Keratinocyte (primary cell): Measurements from ENCODE around the gene WDR83. TPM values are rescaled to one million over a fixed set of nuclear protein-coding genes. Genes with fewer than 3 reads are reported as not detected.

Experiments used
- DNase-seq: peaks from one replicate; pipeline ENCODE4 v3.0.0-alpha.2; 2011; ENCODE audit warnings: low read depth, missing footprints, low spot score
- FAIRE-seq: peaks from 2 replicates; lab custom pipeline; 2011; peaks lifted over from hg19 to GRCh38; lab: Jason Lieb, UNC
- H2AFZ ChIP-seq: 2 replicates; pipeline ENCODE4 v1.6.0; 2012; ENCODE audit warnings: low read length, control low read depth, inconsistent platforms; ENCODE audit not compliant: control insufficient read depth
- H3K27ac ChIP-seq: 2 replicates; pipeline ENCODE4 v1.5.1; 2011; ENCODE audit warnings: low read length; ENCODE audit not compliant: control insufficient read depth, insufficient read depth
- H3K27me3 ChIP-seq: 3 replicates; pipeline ENCODE4 v1.6.0; 2011; ENCODE audit warnings: low read length; ENCODE audit not compliant: control insufficient read depth, insufficient read depth; ENCODE audit errors: extremely low read depth
- H3K36me3 ChIP-seq, 2 experiments: 2 replicates in 1 of 2; 3 replicates in 1 of 2; pipeline ENCODE4 v1.5.1; 2011; ENCODE audit warnings: low read length in 2 of 2, mild to moderate bottlenecking in 1 of 2; ENCODE audit not compliant: control insufficient read depth in 2 of 2, insufficient read depth in 2 of 2; ENCODE audit errors: extremely low read depth in 1 of 2
- H3K4me1 ChIP-seq: 3 replicates; pipeline ENCODE4 v1.5.1; 2011; ENCODE audit warnings: low read length; ENCODE audit not compliant: control insufficient read depth, insufficient read depth; ENCODE audit errors: extremely low read depth
- H3K4me2 ChIP-seq: 3 replicates; pipeline ENCODE4 v1.6.0; 2011; ENCODE audit warnings: low read depth, low read length; ENCODE audit not compliant: control insufficient read depth, insufficient read depth; ENCODE audit errors: extremely low read depth
- H3K4me3 ChIP-seq, 3 experiments: fragments of 200-600 bp in 1 of 3; sonication (generic) in 1 of 3; 2 replicates in 2 of 3; 3 replicates in 1 of 3; pipeline ENCODE4 v1.5.1; 2011 to 2016; ENCODE audit warnings: low read length in 3 of 3, mild to moderate bottlenecking in 3 of 3, control low read depth in 2 of 3, inconsistent platforms in 1 of 3, low read depth in 1 of 3, mixed read lengths in 1 of 3, mixed run types in 1 of 3, moderate library complexity in 1 of 3; ENCODE audit not compliant: control insufficient read depth in 2 of 3, insufficient read depth in 2 of 3; ENCODE audit errors: extremely low read depth in 1 of 3
- H3K79me2 ChIP-seq: 2 replicates; pipeline ENCODE4 v1.6.0; 2012; ENCODE audit warnings: low read length; ENCODE audit not compliant: control insufficient read depth, insufficient read depth
- H3K9ac ChIP-seq: 3 replicates; pipeline ENCODE4 v1.6.0; 2011; ENCODE audit warnings: low read length; ENCODE audit not compliant: control insufficient read depth, insufficient read depth; ENCODE audit errors: extremely low read depth
- H3K9me1 ChIP-seq: 3 replicates; pipeline ENCODE4 v1.6.0; 2011; ENCODE audit warnings: low read length; ENCODE audit not compliant: control insufficient read depth, insufficient read depth; ENCODE audit errors: extremely low read depth
- H3K9me3 ChIP-seq: 2 replicates; pipeline ENCODE4 v1.5.1; 2012; ENCODE audit warnings: low read depth, low read length; ENCODE audit not compliant: control insufficient read depth
- H4K20me1 ChIP-seq: 3 replicates; pipeline ENCODE4 v1.6.0; 2011; ENCODE audit warnings: low read length; ENCODE audit not compliant: control insufficient read depth, insufficient read depth; ENCODE audit errors: extremely low read depth
- EZH2 ChIP-seq: IDR thresholded peaks from one replicate; pipeline ENCODE4 v1.6.1; 2012; ENCODE audit warnings: inconsistent platforms, mild to moderate bottlenecking, low read length, moderate library complexity
- dilution Hi-C: fragments of 300-500 bp; cut with MboI; formaldehyde crosslinking; loops from one replicate; pipeline ENCODE4 v1.7.0; 2020; ENCODE audit warnings: low sequenced_read_pairs; ENCODE audit not compliant: extremely low pct_ligation_motif_present
- polyA plus RNA-seq, 5 experiments: library from polyadenylated mRNA; depleted of rRNA in 3 of 5; stranded (reverse) in 3 of 5; stranded (forward) in 1 of 5; unstranded in 1 of 5; fragments of >200 nt; gene quantifications; 1 replicate in 1 of 5; 2 replicates in 3 of 5; 3 replicates in 1 of 5; pipeline versions ENCODE4 v1.2.1 to v1.2.3, GENCODE V29; 2011 to 2012; ENCODE audit warnings: missing spikeins in 2 of 5, low read depth in 1 of 5, low replicate concordance in 1 of 5
- TF ChIP-seq, protein P1 (sequence below), 3 experiments: IDR thresholded peaks in 1 of 3; conservative IDR thresholded peaks in 1 of 3; optimal IDR thresholded peaks in 1 of 3; 2 replicates in 2 of 3; 3 replicates in 1 of 3; pipeline versions ENCODE3 to v1.5.1; 2011; ENCODE audit warnings: low read length in 3 of 3, mild to moderate bottlenecking in 3 of 3, moderate library complexity in 2 of 3, control low read depth in 1 of 3, inconsistent platforms in 1 of 3; ENCODE audit not compliant: insufficient read depth in 2 of 3; ENCODE audit errors: extremely low read depth in 1 of 3

The WDR83 gene
- polyA plus RNA-seq, 1 donor (not counting 4 experiments of a cell fraction or from before 2014, with no cell fraction given), result 3.8 TPM

DNA sequence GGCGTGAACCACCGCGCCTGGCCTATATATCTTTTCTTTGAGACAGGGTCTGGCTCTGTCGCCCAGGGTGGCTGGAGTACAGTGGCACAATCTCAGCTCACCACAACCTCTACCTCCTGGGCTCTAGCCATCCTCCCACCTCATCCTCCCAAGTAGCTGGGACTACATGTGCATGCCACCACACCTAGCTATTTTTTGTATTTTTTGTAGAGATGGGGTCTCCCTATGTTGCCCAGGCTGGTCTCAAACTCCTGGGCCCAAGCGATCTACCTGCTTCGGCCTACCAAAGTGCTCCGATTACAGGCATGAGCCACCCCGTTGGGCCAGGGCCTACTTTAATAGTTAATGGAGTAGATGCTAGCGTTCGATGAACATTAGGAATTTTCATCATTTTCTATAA lies 53.7 kb downstream of the WDR83 start:
- peaks cover 20 to 32% of the 10 kb centered on the region in 2 experiments for H3K36me3 ChIP-seq
- no peaks in the 10 kb centered on the region for H3K27me3 ChIP-seq
- no peak overlapping the region for H3K27ac ChIP-seq
- peak overlapping the region; percentile 97 for H3K4me2 ChIP-seq
- H3K4me3 ChIP-seq, result peak overlapping the region in 2 of 3 experiments; percentile 77 to 92
- DNase-seq (no peak), FAIRE-seq (no peak)
- peaks cover 13% of the 10 kb centered on the region for H4K20me1 ChIP-seq
- dilution Hi-C loops, result no loop called here
- H3K9ac ChIP-seq, result peak overlapping the region; percentile 90
- peaks cover 77% of the 10 kb centered on the region for H3K79me2 ChIP-seq
- H2AFZ ChIP-seq, result no peak overlapping the region
- H3K9me3 ChIP-seq, result no peaks in the 10 kb centered on the region
- no peaks in the 10 kb centered on the region for H3K9me1 ChIP-seq
- TF ChIP-seq, protein P1, sequence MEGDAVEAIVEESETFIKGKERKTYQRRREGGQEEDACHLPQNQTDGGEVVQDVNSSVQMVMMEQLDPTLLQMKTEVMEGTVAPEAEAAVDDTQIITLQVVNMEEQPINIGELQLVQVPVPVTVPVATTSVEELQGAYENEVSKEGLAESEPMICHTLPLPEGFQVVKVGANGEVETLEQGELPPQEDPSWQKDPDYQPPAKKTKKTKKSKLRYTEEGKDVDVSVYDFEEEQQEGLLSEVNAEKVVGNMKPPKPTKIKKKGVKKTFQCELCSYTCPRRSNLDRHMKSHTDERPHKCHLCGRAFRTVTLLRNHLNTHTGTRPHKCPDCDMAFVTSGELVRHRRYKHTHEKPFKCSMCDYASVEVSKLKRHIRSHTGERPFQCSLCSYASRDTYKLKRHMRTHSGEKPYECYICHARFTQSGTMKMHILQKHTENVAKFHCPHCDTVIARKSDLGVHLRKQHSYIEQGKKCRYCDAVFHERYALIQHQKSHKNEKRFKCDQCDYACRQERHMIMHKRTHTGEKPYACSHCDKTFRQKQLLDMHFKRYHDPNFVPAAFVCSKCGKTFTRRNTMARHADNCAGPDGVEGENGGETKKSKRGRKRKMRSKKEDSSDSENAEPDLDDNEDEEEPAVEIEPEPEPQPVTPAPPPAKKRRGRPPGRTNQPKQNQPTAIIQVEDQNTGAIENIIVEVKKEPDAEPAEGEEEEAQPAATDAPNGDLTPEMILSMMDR (optimal IDR thresholded peaks at IDR 0.05 in 1 of 3, IDR thresholded peaks at IDR 0.05 in 1 of 3, conservative IDR thresholded peaks at IDR 0.05 in 1 of 3; ENCODE audit: extremely low read depth in 1 of 3, insufficient read depth in 2 of 3, low read length in 3 of 3), result no peak
- no peak for TF ChIP-seq EZH2
- H3K4me1 ChIP-seq, result peaks cover 18% of the 10 kb centered on the region

- FAIRE-seq, result no peak
Observed at GRCh38 chr19:12720851-12721655, 54.4 kb downstream of the WDR83 start.

More at GRCh38 chr19:12720851-12721655, 54.4 kb downstream of the WDR83 start:
- peak overlapping the region; percentile 93 for H3K27ac ChIP-seq
- peaks cover 70% of the 10 kb centered on the region for H3K79me2 ChIP-seq
- H3K9ac ChIP-seq, result peak overlapping the region; percentile 90
- peaks cover 18% of the 10 kb centered on the region for H3K4me1 ChIP-seq
- no peaks in the 10 kb centered on the region for H3K9me1 ChIP-seq
- H3K4me2 ChIP-seq, result peak overlapping the region; percentile 97
- TF ChIP-seq, protein P1 (optimal IDR thresholded peaks at IDR 0.05 in 1 of 3, IDR thresholded peaks at IDR 0.05 in 1 of 3, conservative IDR thresholded peaks at IDR 0.05 in 1 of 3; ENCODE audit: extremely low read depth in 1 of 3, insufficient read depth in 2 of 3, low read length in 3 of 3), result no peak
- no peak for TF ChIP-seq EZH2
- peak overlapping the region; percentile 77 to 92 (median 90) for H3K4me3 ChIP-seq
- DNase-seq, result no peak
- H3K9me3 ChIP-seq, result no peaks in the 10 kb centered on the region
- dilution Hi-C loops, result no loop called here
- no peak overlapping the region for H2AFZ ChIP-seq
- H4K20me1 ChIP-seq, result peaks cover 13% of the 10 kb centered on the region
- H3K27me3 ChIP-seq, result no peaks in the 10 kb centered on the region
- peaks cover 15 to 24% of the 10 kb centered on the region in 2 experiments for H3K36me3 ChIP-seq
